ENCODE results near the gene SNX8. TPM values are rescaled to one million over a fixed set of nuclear protein-coding genes. Genes with fewer than 3 reads are reported as not detected.

The SNX8 gene
- total RNA-seq, 1 experiment from 2014 or later: 86.6 TPM

GRCh38 chr7:2360796-2361195, 46.6 kb upstream of the SNX8 start:
- Mint-ChIP-seq H3K27ac (ENCODE audit: unreplicated experiment) (no peak overlapping the region), H3K36me3 (ENCODE audit: insufficient read depth, unreplicated experiment) (peaks cover 95% of the 10 kb centered on the region), H3K9me3 (ENCODE audit: unreplicated experiment) (no peaks in the 10 kb centered on the region), H3K27me3 (ENCODE audit: insufficient read depth, unreplicated experiment) (no peaks in the 10 kb centered on the region), H3K4me1 (ENCODE audit: low read depth, unreplicated experiment) (peaks cover 8% of the 10 kb centered on the region), H3K4me3 (ENCODE audit: unreplicated experiment) (no peak overlapping the region)
- intact Hi-C loops (cut with micrococcal nuclease; ENCODE audit: unreplicated experiment): no loop called here
- DNase-seq: no peak
- ChIA-PET POLR2A (no interaction called here), CTCF (interaction anchor here (0.6 kb wide), 1 partner anchor 66 kb away, joined by 5 read pairs; no protein-coding TSS in a partner anchor)
- Histone ChIP-seq H3K4me1 (no peaks in the 10 kb centered on the region), H3K36me3 (ENCODE audit: control insufficient read depth, insufficient read depth, low read length) (peaks cover 7% of the 10 kb centered on the region), H3K4me3 (ENCODE audit: low read depth, low read length) (no peak overlapping the region), H3K9me3 (no peaks in the 10 kb centered on the region), H3K27me3 (replicated peaks; ENCODE audit: control insufficient read depth, insufficient read depth, low read length) (no peaks in the 10 kb centered on the region)
- BruUV-seq (replicated peaks): no TSS peak
- TF ChIP-seq CTCF (IDR thresholded peaks at IDR 0.05; ENCODE audit: insufficient read depth in 1 of 2, low read depth in 1 of 2, low read length in 1 of 2, severe bottlenecking in 1 of 2, unreplicated experiment in 1 of 2): no peak

- Mint-ChIP-seq H3K4me3 (ENCODE audit: unreplicated experiment) (no peak overlapping the region), H3K36me3 (ENCODE audit: insufficient read depth, unreplicated experiment) (peaks cover 95% of the 10 kb centered on the region), H3K9me3 (ENCODE audit: unreplicated experiment) (no peaks in the 10 kb centered on the region), H3K27me3 (ENCODE audit: insufficient read depth, unreplicated experiment) (no peaks in the 10 kb centered on the region), H3K27ac (ENCODE audit: unreplicated experiment) (no peak overlapping the region), H3K4me1 (ENCODE audit: low read depth, unreplicated experiment) (peaks cover 8% of the 10 kb centered on the region)
- intact Hi-C loops (cut with micrococcal nuclease; ENCODE audit: unreplicated experiment): no loop called here
- BruUV-seq (replicated peaks): no TSS peak
- Histone ChIP-seq H3K27me3 (replicated peaks; ENCODE audit: control insufficient read depth, insufficient read depth, low read length) (no peaks in the 10 kb centered on the region), H3K9me3 (no peaks in the 10 kb centered on the region), H3K4me3 (ENCODE audit: low read depth, low read length) (no peak overlapping the region), H3K36me3 (ENCODE audit: control insufficient read depth, insufficient read depth, low read length) (peaks cover 2% of the 10 kb centered on the region; the same call in 1 of the 2 replicates), H3K4me1 (no peaks in the 10 kb centered on the region)
- ChIA-PET POLR2A (no interaction called here), CTCF (no interaction called here)
- TF ChIP-seq CTCF (IDR thresholded peaks at IDR 0.05; ENCODE audit: insufficient read depth in 1 of 2, low read depth in 1 of 2, low read length in 1 of 2, severe bottlenecking in 1 of 2, unreplicated experiment in 1 of 2): no peak
- DNase-seq: no peak
These were observed 45.4 kb upstream of the SNX8 start for GRCh38 chr7:2359610-2360009.

DNA sequence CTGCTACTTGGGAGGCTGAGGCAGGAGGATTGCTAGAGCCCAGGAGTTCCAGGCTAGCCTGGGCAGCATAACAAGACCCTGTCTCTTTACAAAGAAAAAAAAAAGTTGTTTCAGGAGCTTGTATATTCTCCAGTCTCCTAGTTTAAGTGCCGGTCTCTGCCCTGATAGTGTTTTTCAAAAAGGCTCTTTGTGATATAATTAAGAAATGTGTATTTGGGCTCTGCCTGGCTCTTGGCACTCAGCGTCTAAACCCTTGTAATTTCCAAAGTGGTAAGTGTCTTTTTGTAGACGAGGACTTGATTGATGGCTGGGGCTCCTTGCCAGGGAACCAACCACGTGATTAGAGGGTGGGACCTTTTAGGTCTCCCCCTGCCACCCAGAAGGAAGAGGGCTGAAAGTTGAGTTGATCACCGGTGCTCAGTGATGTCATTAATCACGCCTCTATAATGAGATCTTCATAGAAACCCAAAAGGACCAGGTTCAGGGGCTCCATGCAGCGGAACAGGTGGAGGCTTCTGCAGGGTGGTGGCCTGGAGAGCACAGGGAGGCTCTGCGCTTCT, 44.8 kb upstream of the SNX8 start:
- POLR2A ChIA-PET: no interaction called here
- H3K36me3 Mint-ChIP-seq (ENCODE audit: insufficient read depth, unreplicated experiment): peaks cover 95% of the 10 kb centered on the region
- H3K27me3 Mint-ChIP-seq (ENCODE audit: insufficient read depth, unreplicated experiment): no peaks in the 10 kb centered on the region
- H3K4me1 Mint-ChIP-seq (ENCODE audit: low read depth, unreplicated experiment): peaks cover 8% of the 10 kb centered on the region
- CTCF ChIA-PET: no interaction called here
- H3K4me1 ChIP-seq: no peaks in the 10 kb centered on the region
- BruUV-seq (replicated peaks): no TSS peak
- no peaks in the 10 kb centered on the region for H3K9me3 ChIP-seq
- no peaks in the 10 kb centered on the region for H3K9me3 Mint-ChIP-seq (ENCODE audit: unreplicated experiment)
- no peak overlapping the region for H3K4me3 ChIP-seq (ENCODE audit: low read depth, low read length)
- H3K4me3 Mint-ChIP-seq (ENCODE audit: unreplicated experiment): no peak overlapping the region
- H3K36me3 ChIP-seq (ENCODE audit: control insufficient read depth, insufficient read depth, low read length): peaks cover 2% of the 10 kb centered on the region; the same call in 1 of the 2 replicates
- DNase-seq: no peak
- H3K27me3 ChIP-seq (replicated peaks; ENCODE audit: control insufficient read depth, insufficient read depth, low read length): no peaks in the 10 kb centered on the region
- H3K27ac Mint-ChIP-seq (ENCODE audit: unreplicated experiment): no peak overlapping the region
- intact Hi-C loops (cut with micrococcal nuclease; ENCODE audit: unreplicated experiment): no loop called here
- TF ChIP-seq CTCF (IDR thresholded peaks at IDR 0.05; ENCODE audit: insufficient read depth in 1 of 2, low read depth in 1 of 2, low read length in 1 of 2, severe bottlenecking in 1 of 2, unreplicated experiment in 1 of 2): no peak
